ENCODE results near the gene NT5E. TPM values are rescaled to one million over a fixed set of nuclear protein-coding genes. Genes with fewer than 3 reads are reported as not detected.

The NT5E gene
- total and polyA plus RNA-seq, 4 donors = 3.2 to 13.9 (median 8.5) TPM

DNA sequence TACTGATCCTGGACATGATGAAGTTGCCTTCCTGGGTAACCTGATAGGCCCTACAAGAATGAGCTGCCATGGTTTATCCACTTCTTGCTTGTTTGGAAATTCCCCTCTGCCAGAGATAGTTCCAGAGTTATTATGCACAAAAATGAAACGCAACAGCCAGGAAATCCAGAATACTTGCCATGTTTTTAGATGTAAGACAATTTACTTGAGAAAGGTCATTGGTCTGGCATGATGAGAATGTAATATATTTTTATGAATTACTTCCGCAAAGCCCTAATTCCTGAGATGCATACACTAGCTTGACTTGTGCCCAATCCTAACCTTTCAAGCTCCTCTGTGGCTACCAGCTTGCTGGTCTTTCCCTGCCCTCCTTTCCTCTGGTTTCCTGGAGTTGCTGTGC, 27.9 kb upstream of the NT5E start:
- Histone ChIP-seq H3K36me3 (ENCODE audit: control insufficient read depth in 4 of 4, insufficient read depth in 4 of 4, low read length in 4 of 4) (no peaks in the 10 kb centered on the region), H3K27ac (ENCODE audit: low read depth in 1 of 2, low read length in 1 of 2) (no peak overlapping the region), H3K27me3 (ENCODE audit: control insufficient read depth in 3 of 3, insufficient read depth in 3 of 3, low read length in 2 of 3) (no peaks in the 10 kb centered on the region), H3K4me3 (no peak overlapping the region), H3K9me3 (ENCODE audit: control insufficient read depth in 4 of 4, insufficient read depth in 3 of 4, low read length in 3 of 4) (peaks cover 0 to 9% (median 0%) of the 10 kb centered on the region in 4 donors), H3K9ac (ENCODE audit: insufficient read depth in 1 of 2, low read length in 2 of 2) (no peak overlapping the region), H3K4me1 (ENCODE audit: control insufficient read depth in 5 of 5, insufficient read depth in 5 of 5, low read length in 5 of 5) (peaks cover 0 to 6% (median 0%) of the 10 kb centered on the region in 5 donors)
- DNase-seq (no peak), ATAC-seq (ENCODE audit: insufficient read depth, low FRiP score) (no peak)
- TF ChIP-seq, protein P1, sequence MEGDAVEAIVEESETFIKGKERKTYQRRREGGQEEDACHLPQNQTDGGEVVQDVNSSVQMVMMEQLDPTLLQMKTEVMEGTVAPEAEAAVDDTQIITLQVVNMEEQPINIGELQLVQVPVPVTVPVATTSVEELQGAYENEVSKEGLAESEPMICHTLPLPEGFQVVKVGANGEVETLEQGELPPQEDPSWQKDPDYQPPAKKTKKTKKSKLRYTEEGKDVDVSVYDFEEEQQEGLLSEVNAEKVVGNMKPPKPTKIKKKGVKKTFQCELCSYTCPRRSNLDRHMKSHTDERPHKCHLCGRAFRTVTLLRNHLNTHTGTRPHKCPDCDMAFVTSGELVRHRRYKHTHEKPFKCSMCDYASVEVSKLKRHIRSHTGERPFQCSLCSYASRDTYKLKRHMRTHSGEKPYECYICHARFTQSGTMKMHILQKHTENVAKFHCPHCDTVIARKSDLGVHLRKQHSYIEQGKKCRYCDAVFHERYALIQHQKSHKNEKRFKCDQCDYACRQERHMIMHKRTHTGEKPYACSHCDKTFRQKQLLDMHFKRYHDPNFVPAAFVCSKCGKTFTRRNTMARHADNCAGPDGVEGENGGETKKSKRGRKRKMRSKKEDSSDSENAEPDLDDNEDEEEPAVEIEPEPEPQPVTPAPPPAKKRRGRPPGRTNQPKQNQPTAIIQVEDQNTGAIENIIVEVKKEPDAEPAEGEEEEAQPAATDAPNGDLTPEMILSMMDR (IDR thresholded peaks at IDR 0.05; ENCODE audit: control extremely low read depth, extremely low read depth) = no peak
- 83 to 91% methylated on average over 2 of the region's 2 CpGs for WGBS, 2 donors

DNA sequence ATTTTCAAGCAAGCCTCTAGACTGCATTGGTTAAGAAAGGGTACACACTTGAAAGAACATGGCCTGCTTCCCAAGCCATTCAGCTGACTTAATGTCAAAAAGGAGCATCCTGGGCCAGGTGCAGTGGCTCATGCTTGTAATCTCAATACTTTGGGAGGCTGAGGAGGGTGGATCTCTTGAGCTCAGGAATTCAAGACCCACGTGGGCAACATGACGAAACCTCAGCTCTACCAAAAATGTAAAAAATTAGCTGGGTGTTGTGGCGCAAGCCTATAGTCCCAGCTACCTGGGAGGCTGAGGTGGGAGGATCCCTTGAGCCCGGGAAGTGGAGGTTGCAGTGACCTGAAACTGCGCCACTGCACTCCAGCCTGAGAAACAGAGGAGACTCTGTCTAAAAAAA, 26.9 kb upstream of the NT5E start:
- H3K4me1 ChIP-seq (ENCODE audit: control insufficient read depth in 5 of 5, insufficient read depth in 5 of 5, low read length in 5 of 5) = peaks cover 0 to 6% (median 0%) of the 10 kb centered on the region in 5 donors
- no peak overlapping the region for H3K27ac ChIP-seq (ENCODE audit: low read depth in 1 of 2, low read length in 1 of 2)
- ATAC-seq (ENCODE audit: insufficient read depth, low FRiP score) (no peak), DNase-seq (no peak)
- H3K4me3 ChIP-seq = no peak overlapping the region
- peaks cover 0 to 9% (median 3%) of the 10 kb centered on the region in 4 donors for H3K9me3 ChIP-seq (ENCODE audit: control insufficient read depth in 4 of 4, insufficient read depth in 3 of 4, low read length in 3 of 4)
- TF ChIP-seq, protein P1 (IDR thresholded peaks at IDR 0.05; ENCODE audit: control extremely low read depth, extremely low read depth) = no peak
- no peaks in the 10 kb centered on the region for H3K36me3 ChIP-seq (ENCODE audit: control insufficient read depth in 4 of 4, insufficient read depth in 4 of 4, low read length in 4 of 4)
- H3K9ac ChIP-seq (ENCODE audit: insufficient read depth in 1 of 2, low read length in 2 of 2) = no peak overlapping the region
- H3K27me3 ChIP-seq (ENCODE audit: control insufficient read depth in 3 of 3, insufficient read depth in 3 of 3, low read length in 2 of 3) = no peaks in the 10 kb centered on the region
- 88 to 91% methylated on average over 5 of the region's 5 CpGs for WGBS, 2 donors

DNA sequence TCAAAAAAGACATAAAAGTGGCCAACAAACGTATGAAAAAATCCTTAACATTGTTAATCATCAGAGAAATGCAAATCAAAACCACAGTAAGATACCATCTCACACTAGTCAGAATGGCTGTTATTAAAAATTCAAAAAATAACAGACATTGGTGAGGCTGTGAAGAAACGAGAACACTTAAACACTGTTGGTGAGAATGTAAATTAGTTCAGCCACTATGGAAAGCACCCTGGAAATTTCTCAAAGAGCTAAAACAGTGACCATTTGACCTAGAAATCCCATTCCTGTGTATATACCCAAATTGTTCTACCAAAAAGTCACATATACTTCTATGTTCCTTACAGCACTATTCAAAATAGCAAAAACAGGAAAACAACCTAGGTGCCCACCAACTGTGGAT, 24.9 kb upstream of the NT5E start:
- no peaks in the 10 kb centered on the region for H3K36me3 ChIP-seq (ENCODE audit: control insufficient read depth in 4 of 4, insufficient read depth in 4 of 4, low read length in 4 of 4)
- no peak overlapping the region for H3K9ac ChIP-seq (ENCODE audit: insufficient read depth in 1 of 2, low read length in 2 of 2)
- peaks cover 0 to 9% (median 3%) of the 10 kb centered on the region in 4 donors for H3K9me3 ChIP-seq (ENCODE audit: control insufficient read depth in 4 of 4, insufficient read depth in 3 of 4, low read length in 3 of 4)
- 86 to 89% methylated on average over 2 of the region's 2 CpGs for WGBS, 2 donors
- DNase-seq = no peak
- H3K27me3 ChIP-seq (ENCODE audit: control insufficient read depth in 3 of 3, insufficient read depth in 3 of 3, low read length in 2 of 3) = no peaks in the 10 kb centered on the region
- no peaks in the 10 kb centered on the region for H3K4me1 ChIP-seq (ENCODE audit: control insufficient read depth in 5 of 5, insufficient read depth in 5 of 5, low read length in 5 of 5)
- H3K27ac ChIP-seq (ENCODE audit: low read depth in 1 of 2, low read length in 1 of 2) = no peak overlapping the region
- TF ChIP-seq, protein P1 (IDR thresholded peaks at IDR 0.05; ENCODE audit: control extremely low read depth, extremely low read depth) = no peak
- no peak for ATAC-seq (ENCODE audit: insufficient read depth, low FRiP score)
- H3K4me3 ChIP-seq = no peak overlapping the region

DNA sequence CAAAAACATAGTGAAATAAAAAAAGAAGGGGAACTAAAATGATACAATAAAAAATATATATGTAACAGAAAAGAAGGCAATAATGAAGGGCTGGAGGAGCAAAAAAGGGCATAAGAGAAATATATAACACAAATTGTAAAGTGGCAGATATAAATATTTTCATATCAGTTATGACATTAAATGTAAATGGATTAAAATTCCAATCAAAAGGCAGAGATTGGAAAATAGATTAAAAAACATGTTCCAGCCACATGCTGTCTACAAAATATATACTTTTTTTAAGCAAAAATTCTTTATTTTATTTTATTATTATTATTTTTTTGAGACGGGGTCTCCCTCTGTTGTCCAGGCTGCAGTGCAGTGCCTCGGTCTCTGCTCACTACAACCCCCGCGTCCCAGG, 23.9 kb upstream of the NT5E start:
- Histone ChIP-seq H3K9me3 (ENCODE audit: control insufficient read depth in 4 of 4, insufficient read depth in 3 of 4, low read length in 3 of 4) (peaks cover 0 to 9% (median 3%) of the 10 kb centered on the region in 4 donors), H3K27me3 (ENCODE audit: control insufficient read depth in 3 of 3, insufficient read depth in 3 of 3, low read length in 2 of 3) (no peaks in the 10 kb centered on the region), H3K4me3 (no peak overlapping the region), H3K9ac (ENCODE audit: insufficient read depth in 1 of 2, low read length in 2 of 2) (no peak overlapping the region), H3K36me3 (ENCODE audit: control insufficient read depth in 4 of 4, insufficient read depth in 4 of 4, low read length in 4 of 4) (no peaks in the 10 kb centered on the region), H3K27ac (ENCODE audit: low read depth in 1 of 2, low read length in 1 of 2) (no peak overlapping the region), H3K4me1 (ENCODE audit: control insufficient read depth in 5 of 5, insufficient read depth in 5 of 5, low read length in 5 of 5) (no peaks in the 10 kb centered on the region)
- 96 to 98% methylated on average over 4 of the region's 4 CpGs for WGBS, 2 donors
- TF ChIP-seq, protein P1 (IDR thresholded peaks at IDR 0.05; ENCODE audit: control extremely low read depth, extremely low read depth) = no peak
- ATAC-seq (ENCODE audit: insufficient read depth, low FRiP score) (no peak), DNase-seq (no peak)
